Measurements from ENCODE around the gene GRPEL1. TPM values are rescaled to one million over a fixed set of nuclear protein-coding genes. Genes with fewer than 3 reads are reported as not detected.
A peak's percentile ranks its signal among the peaks of the same experiment; 100 is the strongest.

Gene GRPEL1
- total RNA-seq, 1 donor from 2014 or later: 11.0 TPM

GRCh38 chr4:7058792-7059191 lies 9.1 kb downstream of the GRPEL1 start:
- H3K36me3 ChIP-seq: peaks cover 0 to 82% of the 10 kb centered on the region in 2 donors
- H3K27ac ChIP-seq: no peak overlapping the region
- no peaks in the 10 kb centered on the region for H3K27me3 ChIP-seq
- TF ChIP-seq, protein P1, sequence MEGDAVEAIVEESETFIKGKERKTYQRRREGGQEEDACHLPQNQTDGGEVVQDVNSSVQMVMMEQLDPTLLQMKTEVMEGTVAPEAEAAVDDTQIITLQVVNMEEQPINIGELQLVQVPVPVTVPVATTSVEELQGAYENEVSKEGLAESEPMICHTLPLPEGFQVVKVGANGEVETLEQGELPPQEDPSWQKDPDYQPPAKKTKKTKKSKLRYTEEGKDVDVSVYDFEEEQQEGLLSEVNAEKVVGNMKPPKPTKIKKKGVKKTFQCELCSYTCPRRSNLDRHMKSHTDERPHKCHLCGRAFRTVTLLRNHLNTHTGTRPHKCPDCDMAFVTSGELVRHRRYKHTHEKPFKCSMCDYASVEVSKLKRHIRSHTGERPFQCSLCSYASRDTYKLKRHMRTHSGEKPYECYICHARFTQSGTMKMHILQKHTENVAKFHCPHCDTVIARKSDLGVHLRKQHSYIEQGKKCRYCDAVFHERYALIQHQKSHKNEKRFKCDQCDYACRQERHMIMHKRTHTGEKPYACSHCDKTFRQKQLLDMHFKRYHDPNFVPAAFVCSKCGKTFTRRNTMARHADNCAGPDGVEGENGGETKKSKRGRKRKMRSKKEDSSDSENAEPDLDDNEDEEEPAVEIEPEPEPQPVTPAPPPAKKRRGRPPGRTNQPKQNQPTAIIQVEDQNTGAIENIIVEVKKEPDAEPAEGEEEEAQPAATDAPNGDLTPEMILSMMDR (IDR thresholded peaks at IDR 0.05): no peak
- no peak for TF ChIP-seq POLR2AphosphoS5 (IDR thresholded peaks at IDR 0.05; ENCODE audit: insufficient read depth in 1 of 2, low read depth in 1 of 2)
- TF ChIP-seq POLR2A (IDR thresholded peaks at IDR 0.05): no peak
- no peak for DNase-seq (ENCODE audit: extremely low spot score in 2 of 2)
- no peaks in the 10 kb centered on the region for H3K9me3 ChIP-seq
- H3K4me3 ChIP-seq: no peak overlapping the region
- no peaks in the 10 kb centered on the region for H3K4me1 ChIP-seq
- intact Hi-C loops (cut with DNase I): no loop called here

DNA sequence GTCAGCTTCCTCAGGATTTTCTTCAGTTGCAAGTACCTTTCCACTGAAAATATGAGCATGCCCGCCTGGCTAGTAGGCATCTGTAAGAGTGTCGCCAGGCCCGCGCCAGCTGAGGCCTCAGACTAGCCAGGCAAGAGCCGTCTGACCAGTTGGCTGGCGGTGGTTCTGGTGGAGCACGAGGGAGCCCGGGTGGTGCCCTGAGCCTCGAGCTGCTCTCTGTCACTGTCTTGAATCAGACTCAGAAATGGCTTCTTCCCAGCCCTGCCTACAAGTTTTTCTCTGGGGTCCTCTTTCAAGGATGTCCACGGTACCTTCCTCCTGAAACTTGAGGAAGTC lies 11.9 kb downstream of the GRPEL1 start:
- peak in 1 of 2 donors; percentile 88 for DNase-seq (ENCODE audit: extremely low spot score in 2 of 2)
- H3K9me3 ChIP-seq: no peaks in the 10 kb centered on the region
- H3K27me3 ChIP-seq: no peaks in the 10 kb centered on the region
- peaks cover 0 to 57% of the 10 kb centered on the region in 2 donors for H3K36me3 ChIP-seq
- H3K4me1 ChIP-seq: peaks cover 15% of the 10 kb centered on the region
- TF ChIP-seq POLR2A (IDR thresholded peaks at IDR 0.05) (no peak), POLR2AphosphoS5 (IDR thresholded peaks at IDR 0.05; ENCODE audit: insufficient read depth in 1 of 2, low read depth in 1 of 2) (no peak)
- TF ChIP-seq, protein P1 (IDR thresholded peaks at IDR 0.05): no peak
- no peak overlapping the region for H3K4me3 ChIP-seq
- no peak overlapping the region for H3K27ac ChIP-seq
- intact Hi-C loops (cut with DNase I): no loop called here

- no peak for DNase-seq (ENCODE audit: extremely low spot score in 2 of 2)
- H3K36me3 ChIP-seq: peaks cover 0 to 50% of the 10 kb centered on the region in 2 donors
These were observed 12.5 kb downstream of the GRPEL1 start for GRCh38 chr4:7055111-7055989.

GRCh38 chr4:7054106-7054880 lies 13.6 kb downstream of the GRPEL1 start:
- no peak overlapping the region for H3K27ac ChIP-seq
- intact Hi-C loops (cut with DNase I): no loop called here
- H3K36me3 ChIP-seq: peaks cover 0 to 40% of the 10 kb centered on the region in 2 donors
- TF ChIP-seq, protein P1 (IDR thresholded peaks at IDR 0.05): no peak
- TF ChIP-seq POLR2A (IDR thresholded peaks at IDR 0.05) (no peak), POLR2AphosphoS5 (IDR thresholded peaks at IDR 0.05; ENCODE audit: insufficient read depth in 1 of 2, low read depth in 1 of 2) (no peak)
- H3K9me3 ChIP-seq: no peaks in the 10 kb centered on the region
- no peaks in the 10 kb centered on the region for H3K27me3 ChIP-seq
- H3K4me1 ChIP-seq: peaks cover 31% of the 10 kb centered on the region
- H3K4me3 ChIP-seq: no peak overlapping the region
- no peak for DNase-seq (ENCODE audit: extremely low spot score in 2 of 2)

More at GRCh38 chr4:7055111-7055989, 12.5 kb downstream of the GRPEL1 start:
- intact Hi-C loops (cut with DNase I): no loop called here
- no peak for TF ChIP-seq POLR2A (IDR thresholded peaks at IDR 0.05)
- no peak for TF ChIP-seq POLR2AphosphoS5 (IDR thresholded peaks at IDR 0.05; ENCODE audit: insufficient read depth in 1 of 2, low read depth in 1 of 2)
- TF ChIP-seq, protein P1 (IDR thresholded peaks at IDR 0.05): no peak
- Histone ChIP-seq H3K27ac (no peak overlapping the region), H3K27me3 (no peaks in the 10 kb centered on the region), H3K4me3 (no peak overlapping the region), H3K9me3 (no peaks in the 10 kb centered on the region), H3K4me1 (peaks cover 20% of the 10 kb centered on the region)

Measured in vagina (tissue), 2 donors.